HFF-Myc (cell line): ENCODE results near the gene AP5S1.

ENCODE experiments used
- DNase-seq: peaks from one replicate; pipeline ENCODE4 v3.0.0-alpha.2; 2011; ENCODE audit warnings: low read depth; ENCODE audit errors: extremely low read depth
- H3K4me3 ChIP-seq: replicated peaks from 2 replicates; pipeline ENCODE4 v1.5.1; 2011; ENCODE audit warnings: low read depth, mild to moderate bottlenecking, control low read depth, low read length
- CTCF ChIP-seq: IDR thresholded peaks from 2 replicates; pipeline ENCODE4 v1.5.1; 2012; ENCODE audit warnings: mild to moderate bottlenecking, low read depth, low read length, control low read depth; ENCODE audit errors: missing control alignments

AP5S1 gene

GRCh38 chr20:3781153-3781910 lies 39.0 kb upstream of the AP5S1 start, which contains the start of gene SPEF1:
Gene SPEF1 (minus strand): TSS chr20:3781448. CDS start chr20:3781287, 161 bp downstream.
- DNase-seq: peak; percentile 92
- H3K4me3 ChIP-seq: peak within 1 kb of the TSS; percentile 41
- TF ChIP-seq CTCF: peak; percentile 69

- no peak for TF ChIP-seq CTCF
- no peak for DNase-seq
Measured at GRCh38 chr20:3782597-3782996, 37.8 kb upstream of the AP5S1 start.

GRCh38 chr20:3783068-3783489 lies 37.3 kb upstream of the AP5S1 start:
- DNase-seq: no peak
- no peak for TF ChIP-seq CTCF
- peak overlapping the region; percentile 72 for H3K4me3 ChIP-seq

More at GRCh38 chr20:3782597-3782996, 37.8 kb upstream of the AP5S1 start:
- no peak overlapping the region for H3K4me3 ChIP-seq

- no peak for TF ChIP-seq CTCF
- no peak for DNase-seq
- H3K4me3 ChIP-seq: peak overlapping the region; percentile 72
Measured at GRCh38 chr20:3783511-3784195, 36.7 kb upstream of the AP5S1 start.

GRCh38 chr20:3784216-3784853 lies 36.0 kb upstream of the AP5S1 start:
- DNase-seq: no peak
- no peak for TF ChIP-seq CTCF
- peak overlapping the region; percentile 72 for H3K4me3 ChIP-seq

GRCh38 chr20:3784863-3785239 lies 35.5 kb upstream of the AP5S1 start:
- H3K4me3 ChIP-seq: peak overlapping the region; percentile 72
- TF ChIP-seq CTCF: no peak
- no peak for DNase-seq
